ENCODE data around the gene EIF3K.

GRCh38 chr19:38599722-38600121, 19.3 kb upstream of the EIF3K start:
- TF ChIP-seq TAF1 (IDR thresholded peaks at IDR 0.05; ENCODE audit: low read depth, low read length) (no peak), EP300 (IDR thresholded peaks at IDR 0.05; ENCODE audit: borderline replicate concordance in 1 of 2, low read depth in 2 of 2, low read length in 2 of 2) (no peak), RAD21 (IDR thresholded peaks at IDR 0.05 in 1 of 2, conservative IDR thresholded peaks at IDR 0.05 in 1 of 2; ENCODE audit: low read depth in 2 of 2, low read length in 2 of 2) (no peak), BRCA1 (IDR thresholded peaks at IDR 0.05; ENCODE audit: low read depth, low read length) (no peak), ASH2L (IDR thresholded peaks at IDR 0.05; ENCODE audit: low read length) (no peak)

Data from H1 (cell line).